CD4-positive, alpha-beta T cell treated with Interleukin-10 for 1 hour (primary cell): ENCODE data around the gene CDRT4.

Source experiments
- DNase-seq: peaks from one replicate; pipeline ENCODE4 v3.0.0-alpha.2; 2020

CDRT4 gene

DNA sequence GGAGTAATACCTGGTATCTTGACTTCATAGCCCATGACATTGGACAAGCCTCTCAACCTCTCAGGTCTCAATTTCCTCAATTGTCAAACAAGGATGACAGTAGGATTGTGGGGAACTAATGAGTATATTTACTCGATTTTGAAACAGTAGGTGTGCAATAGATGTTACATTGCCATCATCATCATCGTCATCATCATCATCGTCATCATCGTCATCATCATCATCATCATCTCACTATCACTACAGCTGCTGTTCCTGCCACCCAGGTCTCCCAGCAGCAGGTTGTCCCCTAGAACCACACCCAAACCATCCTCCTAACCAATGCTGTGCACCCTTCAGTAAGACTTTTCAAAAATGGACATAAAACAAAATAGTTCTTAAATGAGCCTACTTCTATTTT lies 24.8 kb upstream of the CDRT4 start:
- no peak for DNase-seq

DNA sequence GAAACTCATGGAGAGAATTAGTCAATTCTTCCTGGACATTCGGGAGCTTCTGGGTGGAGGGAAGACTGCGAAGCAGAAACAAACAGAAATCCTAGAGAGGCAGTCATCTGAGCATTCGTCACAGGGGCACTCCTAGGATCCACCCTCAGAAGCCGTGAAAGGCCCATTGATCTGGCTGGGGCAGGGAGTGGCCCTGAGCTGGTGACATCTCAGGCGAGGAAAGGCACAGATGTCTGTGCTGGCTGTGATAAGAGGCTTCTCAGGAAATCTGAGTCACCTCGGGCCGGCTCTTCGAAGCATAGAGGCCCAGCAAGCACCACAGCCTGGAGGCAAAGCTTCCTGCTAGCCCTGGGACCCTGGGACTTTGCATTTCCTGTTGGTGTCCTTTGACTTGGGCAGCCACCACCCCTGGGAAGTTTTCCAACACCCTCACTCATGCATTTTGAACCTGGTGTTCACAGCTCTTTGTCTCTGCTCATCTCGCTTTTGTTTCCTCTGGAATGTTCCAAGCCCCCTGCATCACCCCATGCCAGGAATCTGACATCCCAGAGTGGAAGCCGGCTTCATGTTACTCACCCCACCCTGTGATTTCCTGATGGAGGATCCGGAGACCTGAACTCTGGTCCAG lies 23.3 kb upstream of the CDRT4 start:
- no peak for DNase-seq

DNA sequence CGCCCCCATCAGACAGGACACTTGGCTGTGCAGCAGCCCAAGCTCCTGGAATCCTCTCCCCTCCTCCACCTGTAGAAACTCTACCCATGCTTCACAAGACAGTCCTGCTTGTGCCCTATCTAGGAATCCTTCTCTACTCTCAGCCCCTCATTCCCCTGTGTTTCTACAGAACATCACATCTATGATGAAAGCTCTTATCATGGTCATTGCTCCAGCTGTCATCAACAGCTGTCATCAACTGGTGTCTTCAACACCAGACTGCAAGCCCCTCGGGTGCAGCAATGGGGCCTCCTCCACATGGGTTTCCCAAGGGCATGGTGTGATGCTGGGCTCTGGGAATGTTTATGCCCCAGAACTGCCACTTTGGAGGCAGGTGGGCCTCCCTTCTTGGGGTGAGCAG lies 21.1 kb upstream of the CDRT4 start:
- no peak for DNase-seq

DNA sequence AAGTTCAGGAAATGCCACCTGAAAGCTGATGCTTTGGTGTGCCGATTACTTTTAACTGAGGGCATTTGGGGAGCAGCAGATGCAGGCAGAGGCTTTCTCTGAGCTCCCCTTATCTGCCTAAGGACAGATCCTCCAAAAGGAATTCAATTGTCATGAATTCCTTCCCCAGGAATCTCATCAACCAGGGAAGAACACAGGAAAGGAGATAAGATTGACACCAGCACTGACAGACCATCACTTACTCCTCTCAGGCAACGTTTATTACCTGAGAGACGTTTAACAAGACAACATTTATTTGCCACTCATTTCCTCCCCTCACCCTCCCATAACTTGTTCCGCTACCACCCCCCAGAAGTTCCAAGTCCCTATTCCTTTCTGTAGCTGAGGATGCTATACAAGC lies 17.6 kb upstream of the CDRT4 start:
- DNase-seq, result no peak

DNA sequence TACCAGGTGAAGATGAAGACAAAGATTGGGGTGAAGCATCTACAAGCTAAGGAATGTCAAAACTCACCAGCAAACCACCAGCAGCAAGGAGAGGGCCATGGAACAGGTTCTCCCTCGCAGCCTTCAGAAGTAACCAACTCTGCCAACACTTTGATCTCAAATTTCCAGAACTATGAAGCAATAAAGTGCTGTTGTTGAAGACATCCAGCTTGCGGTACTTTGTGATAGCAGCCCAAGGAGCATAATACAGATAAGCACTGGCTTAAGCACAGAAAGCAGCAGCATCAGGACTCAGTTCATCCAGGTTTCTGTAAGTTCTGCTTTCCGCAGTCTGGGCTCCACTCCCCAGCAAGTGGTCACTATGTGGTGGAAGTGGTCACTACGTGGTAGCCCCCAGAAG lies 16.0 kb upstream of the CDRT4 start:
- no peak for DNase-seq

DNA sequence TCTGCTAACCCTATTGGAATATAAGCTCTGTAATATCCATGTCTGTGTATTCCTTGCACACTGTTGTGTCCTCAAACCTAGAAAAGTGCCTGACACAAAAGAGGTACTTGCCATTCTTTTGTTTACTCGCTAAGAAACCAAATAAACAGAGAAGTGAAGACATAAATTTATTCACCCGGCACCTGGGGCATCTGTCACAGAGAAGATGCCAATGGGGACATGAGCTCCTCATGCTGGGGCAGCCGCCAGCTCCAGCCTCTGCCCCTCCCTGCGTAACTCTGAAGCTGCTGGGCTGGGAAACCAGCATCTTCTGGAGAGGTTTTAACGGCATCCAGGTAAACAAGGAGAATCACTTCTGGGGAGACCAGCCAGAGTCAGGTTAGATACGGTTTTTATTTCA lies 15.1 kb upstream of the CDRT4 start:
- no peak for DNase-seq

DNA sequence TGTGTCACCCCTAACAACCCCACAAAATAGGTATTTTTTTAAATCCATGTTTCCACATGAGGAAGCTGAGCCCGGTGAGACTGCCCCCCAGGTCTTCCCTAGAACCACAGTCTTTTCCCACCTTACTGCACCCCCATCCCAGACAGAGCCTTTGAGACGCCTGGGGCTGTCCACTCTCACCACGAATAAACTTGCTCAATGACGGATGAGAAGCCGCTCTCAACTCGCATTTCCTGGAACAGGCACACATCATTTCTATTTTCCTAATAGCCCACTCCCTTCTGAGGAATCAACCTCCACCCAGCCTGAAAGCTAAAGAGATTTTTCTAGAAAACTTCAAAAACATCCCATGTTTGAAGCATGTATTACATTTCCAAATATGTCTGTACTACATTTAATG lies 14.1 kb upstream of the CDRT4 start:
- no peak for DNase-seq

DNA sequence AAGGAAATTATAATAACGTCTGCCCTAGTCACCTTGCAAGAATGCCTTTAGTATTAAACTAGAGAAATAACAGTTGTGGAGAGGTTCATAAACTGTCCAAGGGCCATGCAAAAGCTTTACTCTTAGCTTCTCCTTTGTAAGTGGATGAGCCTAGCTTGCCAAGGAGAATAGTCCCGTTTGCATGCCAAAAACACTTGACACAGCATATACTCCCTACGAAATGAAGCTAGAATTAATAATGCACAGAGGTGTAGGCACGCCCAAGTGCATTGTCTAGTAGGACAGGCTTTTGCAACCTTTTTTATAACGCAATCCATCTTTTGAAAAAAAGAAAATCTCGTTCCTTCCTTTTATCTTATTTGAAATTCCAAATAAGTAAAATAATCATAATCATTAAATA lies 12.8 kb upstream of the CDRT4 start:
- no peak for DNase-seq

DNA sequence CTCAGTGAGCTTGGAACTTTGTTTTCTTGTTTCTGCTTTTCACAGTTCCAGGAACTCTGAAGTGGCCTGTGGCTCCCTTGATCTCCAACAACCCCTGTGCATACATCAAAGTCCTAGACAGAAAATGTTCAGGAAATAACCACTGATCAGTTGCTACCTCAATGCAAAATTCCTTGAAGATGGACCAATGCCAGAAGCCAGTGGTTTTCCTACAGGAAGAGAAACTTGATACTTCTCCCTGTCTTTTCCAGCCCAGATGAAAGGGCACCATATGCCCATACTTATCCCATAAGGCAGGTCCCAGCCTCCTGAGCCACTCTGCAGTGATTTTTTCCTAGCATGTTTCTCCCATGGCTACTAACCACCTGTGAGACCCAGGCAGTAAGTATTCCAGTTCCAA lies 12.3 kb upstream of the CDRT4 start:
- DNase-seq, result no peak

DNA sequence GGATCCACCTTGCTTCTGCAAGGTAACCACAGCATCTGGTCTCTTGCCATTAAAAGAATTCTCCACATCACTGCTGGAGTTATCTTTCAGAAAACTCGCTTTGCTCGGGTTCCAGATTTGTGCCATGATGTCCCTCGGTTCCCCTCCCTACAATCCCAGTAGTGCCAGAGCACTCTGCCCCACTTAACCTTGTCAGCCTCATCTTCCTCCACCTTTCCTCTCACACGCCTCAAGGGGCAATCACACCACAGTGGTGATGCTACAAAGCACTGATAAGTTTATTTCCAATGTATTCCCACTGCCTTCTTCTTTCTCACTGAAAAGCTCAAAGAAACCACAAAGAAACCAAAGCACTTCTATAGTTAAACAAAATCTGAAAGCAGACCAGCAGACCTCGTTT lies 11.4 kb upstream of the CDRT4 start:
- no peak for DNase-seq

DNA sequence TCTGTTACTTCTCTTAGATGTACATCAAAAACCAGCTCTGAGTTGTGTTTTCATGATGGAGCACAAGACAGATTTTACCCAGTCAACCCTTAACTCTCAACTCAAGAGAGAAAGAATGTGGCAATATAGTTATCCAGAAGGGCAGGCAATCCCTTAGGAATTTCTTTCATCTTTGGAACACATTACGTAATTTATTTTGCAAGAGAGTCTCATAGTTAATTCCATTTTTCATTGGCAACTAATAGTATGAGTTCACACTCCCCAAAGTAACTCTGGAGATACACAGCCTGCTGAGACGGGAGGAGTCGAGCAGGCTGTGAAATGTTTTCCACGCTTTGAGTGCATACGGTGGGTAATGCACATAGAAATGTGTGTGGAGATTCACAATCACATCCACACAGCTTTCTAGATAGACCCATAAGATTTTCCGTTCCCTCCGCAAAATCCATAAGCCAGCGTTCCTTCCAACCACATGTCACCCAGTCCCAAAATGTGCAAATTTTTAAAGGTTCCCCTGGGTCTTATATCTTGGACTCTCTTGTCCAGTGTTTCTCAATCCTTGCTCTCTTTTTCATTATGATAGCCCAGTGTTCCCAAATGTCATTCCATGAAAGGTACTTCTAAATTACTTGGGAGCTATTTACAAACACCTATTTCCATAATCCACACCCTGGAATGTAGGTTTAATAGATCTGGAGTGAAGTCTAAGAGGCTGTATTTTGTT lies 8.4 kb upstream of the CDRT4 start:
- DNase-seq, result no peak

DNA sequence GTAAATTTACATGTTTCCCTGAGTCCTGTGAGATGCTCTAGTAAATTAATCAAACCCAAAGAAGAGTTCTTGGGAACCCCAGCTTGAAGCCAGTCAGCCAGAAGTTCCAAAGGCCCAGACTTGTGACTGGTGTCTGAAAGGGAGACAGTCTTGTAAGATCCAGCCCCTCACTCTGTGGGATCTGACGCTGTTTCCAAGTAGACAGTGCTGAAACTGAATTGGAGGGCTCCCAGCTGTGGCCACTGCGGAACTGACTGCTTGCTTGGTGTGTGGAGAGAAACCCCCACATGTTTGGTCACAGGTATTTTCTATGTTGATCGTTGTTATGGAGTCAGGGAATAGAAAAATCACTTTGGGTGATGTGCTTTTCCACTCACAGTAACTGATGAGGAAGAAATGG lies 5.5 kb upstream of the CDRT4 start:
- DNase-seq, result no peak

DNA sequence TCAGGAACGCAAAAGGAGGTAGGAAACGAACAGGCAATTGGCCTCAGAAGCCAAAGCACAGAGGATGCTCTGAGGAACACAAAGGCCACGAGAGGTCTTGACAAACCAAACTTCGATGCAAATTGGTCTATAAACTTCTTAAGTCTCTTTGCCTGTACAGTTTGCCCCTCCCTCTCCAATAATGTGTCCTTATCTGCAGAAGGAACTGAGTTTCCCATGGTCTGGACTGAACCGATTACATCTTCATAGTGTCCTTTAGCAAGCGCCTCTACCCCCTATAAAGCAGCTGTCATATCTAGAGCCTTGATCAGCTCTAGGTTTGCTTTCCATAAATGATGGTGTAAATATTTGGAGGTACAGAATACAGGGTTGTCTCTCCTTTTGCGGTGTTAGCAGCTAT lies 3.1 kb upstream of the CDRT4 start:
- DNase-seq, result no peak

DNA sequence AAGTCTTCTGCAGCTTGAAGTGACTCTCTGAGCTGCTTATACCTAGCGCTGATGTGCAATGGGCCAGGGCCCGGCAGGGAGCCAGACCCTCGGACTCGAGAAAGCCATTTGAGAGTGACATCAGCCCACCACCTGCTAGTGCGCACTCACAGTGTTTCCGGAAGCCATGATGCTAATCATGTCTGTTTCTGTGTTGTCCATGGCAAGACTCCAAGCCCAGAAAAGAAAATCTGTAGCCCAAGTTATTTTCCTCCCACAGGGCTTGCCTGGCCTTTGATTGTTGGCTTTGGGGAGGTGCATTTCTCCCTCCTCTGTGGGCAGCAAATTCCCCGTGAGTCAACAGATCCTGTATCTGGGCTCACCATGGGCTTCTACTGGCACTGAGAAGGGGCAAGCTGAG lies 1.8 kb upstream of the CDRT4 start:
- no peak for DNase-seq

DNA sequence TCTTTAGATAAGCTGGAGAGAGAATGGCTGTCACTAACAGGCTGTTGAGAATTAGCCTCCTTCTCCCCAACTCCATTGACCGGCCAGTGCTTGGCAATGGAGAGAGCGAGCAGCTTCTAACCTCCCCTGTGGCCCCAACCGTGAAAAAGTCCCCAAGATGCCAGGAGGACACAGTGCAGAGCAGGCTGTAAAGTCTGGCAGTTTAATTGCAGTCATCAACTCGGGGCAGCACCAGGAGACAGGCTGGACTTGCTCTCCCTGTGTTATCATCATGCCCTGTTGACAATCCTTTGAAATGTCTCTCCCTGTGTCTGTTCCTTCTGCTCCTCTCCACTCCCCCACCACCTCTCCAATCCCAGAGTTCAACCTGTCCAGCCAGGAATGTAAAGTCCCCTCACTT lies 705 bp upstream of the CDRT4 start:
- no peak for DNase-seq

DNA sequence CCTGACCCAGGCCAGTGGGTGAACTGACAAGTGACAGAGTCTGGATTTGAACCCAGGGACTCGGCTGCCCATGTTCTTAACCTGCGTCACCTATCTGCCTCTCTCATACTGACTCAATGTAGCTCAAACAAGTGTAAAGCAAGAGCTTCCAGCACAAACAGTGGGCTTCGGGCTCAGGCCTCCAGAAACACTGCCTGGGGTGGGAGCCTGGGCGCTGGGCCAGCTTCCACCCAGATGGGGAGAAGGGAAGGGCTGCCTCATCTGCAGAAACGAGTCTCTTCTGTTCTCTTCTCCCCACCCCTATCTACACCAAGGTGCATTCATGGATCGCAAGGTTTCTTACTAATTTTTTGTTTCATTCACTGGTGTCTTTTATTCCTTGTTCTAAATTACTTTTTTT lies 1.3 kb downstream of the CDRT4 start:
- no peak for DNase-seq

DNA sequence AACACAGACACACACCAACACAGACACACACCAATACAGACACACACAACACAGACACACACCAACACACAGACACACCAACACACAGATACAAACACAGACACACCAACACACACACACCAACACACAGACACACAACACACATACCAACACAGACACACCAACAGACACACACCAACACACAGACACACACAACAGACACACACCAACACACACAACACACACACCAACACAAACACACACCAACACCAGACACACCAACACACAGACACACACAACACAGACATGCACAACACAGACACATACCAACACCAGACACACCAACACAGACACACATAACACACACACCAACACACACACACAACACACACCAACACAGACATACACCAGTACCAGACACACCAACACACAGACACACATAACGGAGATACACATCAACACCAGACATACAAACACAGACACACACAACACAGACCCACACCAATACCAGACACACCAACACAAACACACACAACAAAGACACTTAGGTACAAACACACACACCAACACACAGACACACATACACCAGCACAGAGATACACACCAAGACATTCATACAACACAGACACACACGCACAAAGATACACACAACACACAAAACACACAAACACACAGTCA lies 2.2 kb downstream of the CDRT4 start:
- DNase-seq, result no peak

DNA sequence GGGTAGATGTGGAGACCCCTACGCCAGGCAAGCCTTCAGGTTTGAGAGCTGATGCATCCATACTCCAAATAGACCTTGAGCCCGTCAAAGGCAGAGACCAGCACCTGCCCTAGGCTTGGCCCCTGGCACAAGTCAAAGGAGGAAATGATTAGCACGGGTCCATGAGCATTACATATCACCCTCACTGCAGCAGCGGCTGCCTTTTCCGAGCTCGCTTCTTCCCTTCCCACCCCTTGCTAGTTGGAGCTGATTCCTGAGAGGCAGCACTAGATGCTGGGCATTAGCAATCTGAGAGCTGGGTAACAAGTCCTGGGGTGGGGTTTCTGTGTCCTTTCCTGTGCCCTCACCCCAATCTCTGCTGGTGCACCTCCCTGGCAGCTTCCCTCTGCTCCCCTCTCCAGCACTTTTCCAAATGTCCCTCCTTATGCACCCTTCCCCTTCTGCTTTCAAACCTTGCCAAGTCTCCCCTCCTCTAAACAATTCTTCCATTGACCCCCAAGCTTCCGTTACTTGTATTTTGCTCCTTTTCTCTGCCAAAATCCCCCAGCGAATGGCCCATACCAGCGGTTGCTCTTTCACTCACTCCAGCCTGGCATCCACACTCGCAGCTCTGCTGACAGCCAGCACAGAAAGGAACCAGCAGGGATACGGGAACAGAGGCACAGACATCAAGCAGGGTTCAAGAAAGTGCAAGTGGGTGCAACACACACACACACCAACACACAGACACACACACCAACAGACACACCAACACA lies 3.0 kb downstream of the CDRT4 start:
- DNase-seq, result no peak

DNA sequence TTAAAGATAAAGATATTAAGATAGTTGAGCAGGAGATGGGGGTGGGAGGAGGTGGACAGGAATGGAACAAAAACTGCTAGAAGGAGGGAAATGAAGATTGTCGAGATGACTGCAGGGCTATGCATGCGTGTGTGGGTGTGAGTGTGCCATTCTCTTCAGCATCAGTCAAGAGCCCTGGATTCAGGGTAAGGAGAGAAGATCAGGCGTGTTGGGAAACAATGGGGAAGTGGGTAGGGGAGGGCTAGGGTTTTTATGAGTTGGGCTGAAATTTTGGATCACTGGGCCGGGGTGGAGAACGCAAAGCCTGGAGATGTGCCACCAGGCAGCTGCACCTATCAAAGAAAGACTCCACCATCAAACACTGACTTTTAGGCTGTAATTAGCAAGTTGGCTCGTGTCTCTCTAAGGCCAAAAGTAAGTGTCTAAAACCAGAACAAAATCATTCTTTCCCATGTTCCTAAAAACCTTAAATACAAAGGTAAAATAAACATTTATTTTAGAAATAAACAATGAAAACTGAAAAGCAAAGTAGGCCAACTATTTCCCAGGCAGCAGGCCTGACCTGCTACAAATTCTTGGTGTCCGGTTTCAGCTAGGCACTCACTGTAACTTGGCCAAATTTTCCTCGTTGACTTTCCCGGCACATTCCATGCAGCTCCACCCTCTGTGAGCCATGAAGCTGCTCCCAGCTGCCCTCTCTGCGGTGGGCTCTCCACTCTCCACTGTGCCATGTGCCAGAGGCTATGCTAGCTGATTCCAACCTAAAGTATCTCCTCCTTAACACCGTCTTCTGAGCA lies 4.2 kb downstream of the CDRT4 start:
- no peak for DNase-seq

DNA sequence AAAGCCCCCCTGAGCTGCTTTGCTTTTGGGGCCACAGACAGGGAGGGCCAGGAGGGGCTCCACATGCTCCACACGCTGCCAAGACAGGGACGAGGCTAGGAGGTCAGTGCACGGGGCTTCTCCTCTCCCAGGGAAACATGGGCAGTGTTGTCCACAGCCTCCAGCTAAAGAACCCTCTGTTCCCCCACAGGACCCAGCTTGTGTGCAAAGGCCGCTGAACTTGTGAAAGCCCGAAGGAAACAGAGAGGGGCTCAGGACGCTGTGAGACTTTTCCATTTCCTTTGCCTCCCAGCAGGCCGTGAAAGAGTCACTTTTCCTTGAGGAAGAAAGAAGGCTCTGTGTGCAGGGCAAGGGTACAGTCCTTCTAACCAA lies 9.7 kb downstream of the CDRT4 start:
- DNase-seq, result no peak

DNA sequence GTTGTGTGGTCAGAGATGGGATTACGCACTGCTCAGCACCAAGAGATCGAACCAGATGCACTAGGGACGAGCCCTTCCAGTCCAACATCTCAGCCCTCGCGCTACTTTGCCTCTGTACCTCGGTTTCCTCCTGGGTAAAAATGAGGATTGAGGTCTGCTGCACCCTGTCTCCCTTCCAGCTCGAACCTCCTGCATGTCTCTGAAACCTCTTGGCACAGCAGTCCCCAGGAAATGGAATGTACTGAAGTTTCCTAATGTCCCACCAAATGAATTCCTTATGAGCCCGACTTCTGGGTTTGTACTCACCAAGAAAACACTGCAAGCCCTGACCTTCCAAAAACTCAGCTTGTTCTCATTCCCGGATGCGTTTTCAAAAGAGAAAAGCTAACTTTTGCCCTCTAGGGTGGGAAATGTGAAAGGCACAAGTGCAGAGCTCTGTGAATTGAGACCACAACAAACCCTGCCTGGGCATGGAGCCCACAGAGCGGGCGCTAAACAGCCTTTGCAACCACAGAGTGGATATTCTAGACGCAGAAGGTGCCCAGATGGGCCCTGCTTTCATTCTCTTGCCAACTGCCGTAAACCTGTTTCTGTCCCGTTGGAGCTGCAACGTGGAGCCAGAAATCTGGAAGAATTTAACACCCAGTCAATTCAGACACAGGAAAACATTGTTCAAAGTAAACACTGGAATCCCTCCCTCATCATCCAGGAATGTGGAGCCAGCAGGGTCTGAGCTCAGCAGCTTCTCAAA lies 10.3 kb downstream of the CDRT4 start:
- no peak for DNase-seq

DNA sequence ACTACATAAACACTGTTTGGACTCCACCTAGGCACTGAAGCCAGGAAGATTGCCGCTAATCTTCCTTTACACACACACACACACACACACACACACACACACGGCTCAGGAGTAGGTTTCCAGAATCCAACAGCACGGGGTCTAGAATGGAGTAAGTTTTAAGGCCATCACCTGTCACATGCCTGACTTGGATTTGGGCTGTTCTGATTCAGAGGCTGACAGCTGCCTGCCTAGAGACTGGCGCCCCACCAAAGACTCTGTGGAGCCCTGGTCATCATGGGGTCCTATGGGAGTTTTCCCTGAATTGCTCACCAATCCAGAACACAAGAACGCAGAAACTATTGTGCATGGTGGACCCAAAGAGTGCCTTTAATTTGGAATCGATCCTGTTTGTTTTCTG lies 10.9 kb downstream of the CDRT4 start:
- no peak for DNase-seq
